ENCODE measurements around the gene ORC3. TPM values are rescaled to one million over a fixed set of nuclear protein-coding genes. Genes with fewer than 3 reads are reported as not detected.

The ORC3 gene
- total RNA-seq, 3 donors from 2014 or later: 22.6 to 32.6 (median 26.6) TPM

GRCh38 chr6:87575423-87575822 lies 14.5 kb upstream of the ORC3 start:
- Histone ChIP-seq H3K27ac (no peak overlapping the region), H3K4me1 (no peaks in the 10 kb centered on the region), H3K9me3 (no peaks in the 10 kb centered on the region), H3K36me3 (no peaks in the 10 kb centered on the region), H3K27me3 (no peaks in the 10 kb centered on the region), H3K4me3 (no peak overlapping the region)
- intact Hi-C loops (cut with DNase I; ENCODE audit: low total_unique reads): no loop called here
- DNase-seq (ENCODE audit: low spot score in 2 of 2): no peak
- TF ChIP-seq POLR2AphosphoS5 (IDR thresholded peaks at IDR 0.05) (no peak), POLR2A (IDR thresholded peaks at IDR 0.05) (no peak)
- TF ChIP-seq, protein P1, sequence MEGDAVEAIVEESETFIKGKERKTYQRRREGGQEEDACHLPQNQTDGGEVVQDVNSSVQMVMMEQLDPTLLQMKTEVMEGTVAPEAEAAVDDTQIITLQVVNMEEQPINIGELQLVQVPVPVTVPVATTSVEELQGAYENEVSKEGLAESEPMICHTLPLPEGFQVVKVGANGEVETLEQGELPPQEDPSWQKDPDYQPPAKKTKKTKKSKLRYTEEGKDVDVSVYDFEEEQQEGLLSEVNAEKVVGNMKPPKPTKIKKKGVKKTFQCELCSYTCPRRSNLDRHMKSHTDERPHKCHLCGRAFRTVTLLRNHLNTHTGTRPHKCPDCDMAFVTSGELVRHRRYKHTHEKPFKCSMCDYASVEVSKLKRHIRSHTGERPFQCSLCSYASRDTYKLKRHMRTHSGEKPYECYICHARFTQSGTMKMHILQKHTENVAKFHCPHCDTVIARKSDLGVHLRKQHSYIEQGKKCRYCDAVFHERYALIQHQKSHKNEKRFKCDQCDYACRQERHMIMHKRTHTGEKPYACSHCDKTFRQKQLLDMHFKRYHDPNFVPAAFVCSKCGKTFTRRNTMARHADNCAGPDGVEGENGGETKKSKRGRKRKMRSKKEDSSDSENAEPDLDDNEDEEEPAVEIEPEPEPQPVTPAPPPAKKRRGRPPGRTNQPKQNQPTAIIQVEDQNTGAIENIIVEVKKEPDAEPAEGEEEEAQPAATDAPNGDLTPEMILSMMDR (IDR thresholded peaks at IDR 0.05): no peak

DNA sequence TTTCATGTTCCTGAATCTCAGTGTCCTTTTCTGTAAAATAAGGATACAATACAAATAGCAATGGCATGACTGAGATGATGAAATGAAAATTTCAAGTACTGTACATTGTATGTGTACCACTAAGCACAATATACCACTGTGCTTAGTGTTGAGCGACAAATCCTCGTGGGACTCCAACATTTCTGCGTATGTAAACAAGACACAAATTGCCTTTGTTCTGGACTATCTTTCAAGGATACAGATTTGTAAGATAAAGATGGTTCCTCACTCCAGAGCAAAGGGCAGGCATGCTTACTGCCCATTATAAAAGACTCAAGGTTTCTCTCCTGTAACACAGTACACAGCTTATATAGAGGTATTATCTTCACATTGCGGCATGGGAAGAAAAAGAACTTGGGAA lies 6.1 kb upstream of the ORC3 start:
- no peaks in the 10 kb centered on the region for H3K4me1 ChIP-seq
- DNase-seq (ENCODE audit: low spot score in 2 of 2): no peak
- no peaks in the 10 kb centered on the region for H3K9me3 ChIP-seq
- intact Hi-C loops (cut with DNase I; ENCODE audit: low total_unique reads): no loop called here
- H3K27me3 ChIP-seq: no peaks in the 10 kb centered on the region
- TF ChIP-seq, protein P1 (IDR thresholded peaks at IDR 0.05): no peak
- TF ChIP-seq POLR2AphosphoS5 (IDR thresholded peaks at IDR 0.05) (no peak), POLR2A (IDR thresholded peaks at IDR 0.05) (no peak)
- H3K4me3 ChIP-seq: no peak overlapping the region
- H3K27ac ChIP-seq: no peak overlapping the region
- no peaks in the 10 kb centered on the region for H3K36me3 ChIP-seq

- H3K36me3 ChIP-seq: no peaks in the 10 kb centered on the region
- no peaks in the 10 kb centered on the region for H3K27me3 ChIP-seq
- H3K4me3 ChIP-seq: no peak overlapping the region
- TF ChIP-seq POLR2A (IDR thresholded peaks at IDR 0.05) (no peak), POLR2AphosphoS5 (IDR thresholded peaks at IDR 0.05) (no peak)
- TF ChIP-seq, protein P1 (IDR thresholded peaks at IDR 0.05): no peak
- H3K9me3 ChIP-seq: no peaks in the 10 kb centered on the region
- intact Hi-C loops (cut with DNase I; ENCODE audit: low total_unique reads): no loop called here
- peaks cover 0 to 6% of the 10 kb centered on the region in 2 donors for H3K4me1 ChIP-seq
- H3K27ac ChIP-seq: no peak overlapping the region
- DNase-seq (ENCODE audit: low spot score in 2 of 2): no peak
These were observed 3.4 kb upstream of the ORC3 start for GRCh38 chr6:87586371-87587077.

GRCh38 chr6:87588756-87589407 lies 1.1 kb upstream of the ORC3 start:
- Histone ChIP-seq H3K4me1 (peaks cover 0 to 6% of the 10 kb centered on the region in 2 donors), H3K4me3 (peak overlapping the region; percentile 72 to 88 (median 87)), H3K27ac (peak overlapping the region in 1 of 2 donors; percentile 88), H3K27me3 (no peaks in the 10 kb centered on the region), H3K36me3 (no peaks in the 10 kb centered on the region), H3K9me3 (no peaks in the 10 kb centered on the region)
- no peak for DNase-seq (ENCODE audit: low spot score in 2 of 2)
- intact Hi-C loops (cut with DNase I; ENCODE audit: low total_unique reads): no loop called here
- TF ChIP-seq, protein P1 (IDR thresholded peaks at IDR 0.05): no peak
- no peak for TF ChIP-seq POLR2AphosphoS5 (IDR thresholded peaks at IDR 0.05)
- TF ChIP-seq POLR2A (IDR thresholded peaks at IDR 0.05): no peak

GRCh38 chr6:87590417-87590880 lies 514 bp downstream of the ORC3 start:
- intact Hi-C loops (cut with DNase I; ENCODE audit: low total_unique reads): no loop called here
- no peaks in the 10 kb centered on the region for H3K36me3 ChIP-seq
- H3K4me3 ChIP-seq: peak overlapping the region; percentile 72 to 88 (median 87)
- H3K27ac ChIP-seq: peak overlapping the region; percentile 82 to 88
- peaks cover 0 to 6% of the 10 kb centered on the region in 2 donors for H3K4me1 ChIP-seq
- TF ChIP-seq, protein P1 (IDR thresholded peaks at IDR 0.05): no peak
- TF ChIP-seq POLR2AphosphoS5 (IDR thresholded peaks at IDR 0.05): no peak
- TF ChIP-seq POLR2A (IDR thresholded peaks at IDR 0.05): no peak
- DNase-seq (ENCODE audit: low spot score in 2 of 2): no peak
- H3K9me3 ChIP-seq: no peaks in the 10 kb centered on the region
- no peaks in the 10 kb centered on the region for H3K27me3 ChIP-seq
